ENCODE results near the gene SEMA3B. TPM values are rescaled to one million over a fixed set of nuclear protein-coding genes. Genes with fewer than 3 reads are reported as not detected.
A peak's percentile ranks its signal among the peaks of the same experiment; 100 is the strongest.

The SEMA3B gene
- total and polyA plus RNA-seq, 12 donors: 14.9 to 46.7 (median 21.9) TPM

- peak overlapping the region in 9 of 10 donors; percentile 42 to 88 (median 79) for H3K27ac ChIP-seq
- intact Hi-C loops (cut with DNase I): no loop called here
- no peaks in the 10 kb centered on the region for H3K9me3 ChIP-seq
- ATAC-seq: peak in 2 of 8 donors; percentile 2 to 10
- H3K27me3 ChIP-seq: no peaks in the 10 kb centered on the region
- peaks cover 0 to 43% (median 28%) of the 10 kb centered on the region in 9 donors for H3K36me3 ChIP-seq
- peaks cover 9 to 54% (median 32%) of the 10 kb centered on the region in 9 donors for H3K4me1 ChIP-seq
- no peak overlapping the region for H3K4me3 ChIP-seq
- no peak for TF ChIP-seq CTCF (IDR thresholded peaks at IDR 0.05)
- no peak for DNase-seq
- WGBS, 2 donors: 85% methylated on average over 28 of the region's 28 CpGs
Observed at GRCh38 chr3:50286322-50287227, 17.6 kb downstream of the SEMA3B start.

GRCh38 chr3:50287262-50287661 lies 18.3 kb downstream of the SEMA3B start:
- no peaks in the 10 kb centered on the region for H3K9me3 ChIP-seq
- DNase-seq (peak; percentile 61 to 68), ATAC-seq (peak; percentile 38 to 71 (median 55))
- peaks cover 10 to 57% (median 37%) of the 10 kb centered on the region in 9 donors for H3K4me1 ChIP-seq
- peak overlapping the region in 9 of 10 donors; percentile 42 to 88 (median 79) for H3K27ac ChIP-seq
- 56 to 71% methylated on average over 1 of the region's 1 CpG for WGBS, 2 donors
- no peak for TF ChIP-seq CTCF (IDR thresholded peaks at IDR 0.05)
- intact Hi-C loops (cut with DNase I): no loop called here
- H3K4me3 ChIP-seq: no peak overlapping the region
- no peaks in the 10 kb centered on the region for H3K27me3 ChIP-seq
- H3K36me3 ChIP-seq: peaks cover 0 to 43% (median 28%) of the 10 kb centered on the region in 9 donors

- no peak for ATAC-seq
- H3K27ac ChIP-seq: peak overlapping the region in 8 of 10 donors; percentile 70 to 88 (median 80)
- DNase-seq: no peak
Observed at GRCh38 chr3:50288387-50289007, 19.6 kb downstream of the SEMA3B start.

More at GRCh38 chr3:50288387-50289007, 19.6 kb downstream of the SEMA3B start:
- peaks cover 0 to 43% (median 28%) of the 10 kb centered on the region in 9 donors for H3K36me3 ChIP-seq
- H3K4me1 ChIP-seq: peaks cover 17 to 66% (median 47%) of the 10 kb centered on the region in 9 donors
- H3K9me3 ChIP-seq: no peaks in the 10 kb centered on the region
- no peak overlapping the region for H3K4me3 ChIP-seq
- intact Hi-C loops (cut with DNase I): no loop called here
- TF ChIP-seq CTCF (IDR thresholded peaks at IDR 0.05): no peak
- 89 to 93% methylated on average over 23 of the region's 23 CpGs for WGBS, 2 donors
- no peaks in the 10 kb centered on the region for H3K27me3 ChIP-seq

Measured in heart right ventricle (tissue), 16 donors.